Hepatocyte (in vitro differentiated cells): Measurements from ENCODE around the gene UBTD1. TPM values are rescaled to one million over a fixed set of nuclear protein-coding genes. Genes with fewer than 3 reads are reported as not detected.
"Not testable (repeated sequence)": the region's sequence is repeated elsewhere in the genome, so short reads cannot be mapped to it uniquely, and the experiment has no call there.

Experiments used
- DNase-seq: peaks from one replicate; pipeline ENCODE4 v3.0.0-alpha.2; 2016; ENCODE audit warnings: low spot score
- H2AFZ ChIP-seq: fragments of 200-600 bp; sonication (generic); 2 replicates; pipeline ENCODE4 v1.6.0; 2016; ENCODE audit warnings: antibody characterized with exemption, mild to moderate bottlenecking
- H3K27ac ChIP-seq: fragments of 200-600 bp; sonication (generic); 2 replicates; pipeline ENCODE4 v1.5.1; 2016; ENCODE audit warnings: mild to moderate bottlenecking
- H3K27me3 ChIP-seq: fragments of 200-600 bp; sonication (generic); 2 replicates; pipeline ENCODE4 v1.6.1; 2016
- H3K36me3 ChIP-seq: fragments of 200-600 bp; sonication (generic); replicated peaks from 2 replicates; pipeline ENCODE4 v1.5.1; 2016; ENCODE audit warnings: low read depth; ENCODE audit not compliant: insufficient read depth
- H3K4me1 ChIP-seq: fragments of 200-600 bp; sonication (generic); 2 replicates; pipeline ENCODE4 v1.5.1; 2016; ENCODE audit warnings: mild to moderate bottlenecking, moderate library complexity; ENCODE audit not compliant: insufficient read depth
- H3K4me2 ChIP-seq: fragments of 200-600 bp; sonication (generic); 2 replicates; pipeline ENCODE4 v1.6.0; 2016
- H3K4me3 ChIP-seq: fragments of 200-600 bp; sonication (generic); 2 replicates; pipeline ENCODE4 v1.5.1; 2016; ENCODE audit warnings: mild to moderate bottlenecking
- H3K79me2 ChIP-seq: fragments of 200-600 bp; sonication (generic); 2 replicates; pipeline ENCODE4 v1.6.0; 2017; ENCODE audit warnings: mild to moderate bottlenecking
- H3K9me2 ChIP-seq: fragments of 200-600 bp; sonication (generic); replicated peaks from 2 replicates; pipeline ENCODE4 v1.6.0; 2017; ENCODE audit warnings: mild to moderate bottlenecking; ENCODE audit not compliant: insufficient read depth
- H3K9me3 ChIP-seq: fragments of 200-600 bp; sonication (generic); 2 replicates; pipeline ENCODE4 v1.5.1; 2016; ENCODE audit warnings: low read depth, mild to moderate bottlenecking
- H4K20me1 ChIP-seq: fragments of 200-600 bp; sonication (generic); 2 replicates; pipeline ENCODE4 v1.6.0; 2016; ENCODE audit warnings: mild to moderate bottlenecking; ENCODE audit not compliant: insufficient read depth, poor library complexity, severe bottlenecking
- EZH2 ChIP-seq: fragments of 200-600 bp; sonication (generic); IDR thresholded peaks from 2 replicates; pipeline ENCODE4 v1.6.1; 2016; ENCODE audit warnings: antibody characterized with exemption, mild to moderate bottlenecking, borderline replicate concordance
- EZH2phosphoT487 ChIP-seq: fragments of 200-600 bp; sonication (generic); IDR thresholded peaks from one replicate; pipeline ENCODE4 v1.6.1; 2018; ENCODE audit warnings: antibody characterized with exemption, mild to moderate bottlenecking, low read depth, moderate library complexity; ENCODE audit not compliant: unreplicated experiment, severe bottlenecking
- WGBS: methylation state at CpG from one replicate; pipeline ENCODE4 v1.1.6; 2016; ENCODE audit warnings: low lambda C conversion rate; ENCODE audit errors: missing lambda C conversion rate; 5-methylcytosine and 5-hydroxymethylcytosine counted together
- polyA plus RNA-seq: library from polyadenylated mRNA; unstranded; fragments of >200 nt; fragmentation: Nextera tagmentation; extraction: Ambion mirVana; gene quantifications from 2 replicates; pipeline ENCODE4 v1.2.1, GENCODE V29; 2016
- total RNA-seq: library from RNA; depleted of rRNA; stranded (reverse); fragments of >200 nt; gene quantifications from 2 replicates; pipeline ENCODE4 v1.2.3, GENCODE V29; 2014
- TF ChIP-seq, protein P1 (sequence below): fragments of 200-600 bp; sonication (generic); IDR thresholded peaks from 2 replicates; pipeline ENCODE4 v1.5.1; 2016; ENCODE audit warnings: antibody characterized with exemption, mild to moderate bottlenecking; ENCODE audit not compliant: poor library complexity

Gene UBTD1
- total and polyA plus RNA-seq, 2 experiments from 2014 or later: 12.8 to 37.0 TPM

DNA sequence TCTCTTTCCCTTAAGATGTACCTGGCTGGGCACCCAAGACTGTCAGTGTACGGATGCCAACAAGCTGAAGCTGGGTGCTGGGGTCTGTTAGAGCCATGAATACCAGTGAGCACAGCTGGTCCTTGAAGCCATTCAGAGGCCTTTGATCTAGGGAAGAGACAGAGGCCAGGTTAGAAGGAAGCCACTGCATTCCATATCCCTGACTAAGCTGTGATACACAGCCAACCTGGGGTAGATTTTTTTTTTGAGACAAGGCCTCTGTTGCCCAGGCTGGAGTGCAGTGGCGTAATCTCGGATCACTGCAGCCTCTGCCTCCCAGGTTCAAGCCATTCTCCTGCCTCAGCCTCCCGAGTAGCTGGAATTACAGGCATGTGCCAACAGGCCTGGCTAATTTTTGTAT, 32.0 kb upstream of the UBTD1 start:
- Histone ChIP-seq H2AFZ (no peak overlapping the region), H3K79me2 (no peaks in the 10 kb centered on the region), H3K4me2 (no peak overlapping the region), H4K20me1 (no peaks in the 10 kb centered on the region), H3K27me3 (no peaks in the 10 kb centered on the region), H3K27ac (no peak overlapping the region), H3K4me1 (peaks cover 7% of the 10 kb centered on the region), H3K36me3 (no peaks in the 10 kb centered on the region), H3K9me3 (no peaks in the 10 kb centered on the region), H3K4me3 (no peak overlapping the region), H3K9me2 (no peaks in the 10 kb centered on the region)
- WGBS: 88% methylated on average over 4 of the region's 4 CpGs
- DNase-seq: no peak
- no peak for TF ChIP-seq EZH2phosphoT487
- TF ChIP-seq EZH2: no peak
- TF ChIP-seq, protein P1, sequence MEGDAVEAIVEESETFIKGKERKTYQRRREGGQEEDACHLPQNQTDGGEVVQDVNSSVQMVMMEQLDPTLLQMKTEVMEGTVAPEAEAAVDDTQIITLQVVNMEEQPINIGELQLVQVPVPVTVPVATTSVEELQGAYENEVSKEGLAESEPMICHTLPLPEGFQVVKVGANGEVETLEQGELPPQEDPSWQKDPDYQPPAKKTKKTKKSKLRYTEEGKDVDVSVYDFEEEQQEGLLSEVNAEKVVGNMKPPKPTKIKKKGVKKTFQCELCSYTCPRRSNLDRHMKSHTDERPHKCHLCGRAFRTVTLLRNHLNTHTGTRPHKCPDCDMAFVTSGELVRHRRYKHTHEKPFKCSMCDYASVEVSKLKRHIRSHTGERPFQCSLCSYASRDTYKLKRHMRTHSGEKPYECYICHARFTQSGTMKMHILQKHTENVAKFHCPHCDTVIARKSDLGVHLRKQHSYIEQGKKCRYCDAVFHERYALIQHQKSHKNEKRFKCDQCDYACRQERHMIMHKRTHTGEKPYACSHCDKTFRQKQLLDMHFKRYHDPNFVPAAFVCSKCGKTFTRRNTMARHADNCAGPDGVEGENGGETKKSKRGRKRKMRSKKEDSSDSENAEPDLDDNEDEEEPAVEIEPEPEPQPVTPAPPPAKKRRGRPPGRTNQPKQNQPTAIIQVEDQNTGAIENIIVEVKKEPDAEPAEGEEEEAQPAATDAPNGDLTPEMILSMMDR: no peak

DNA sequence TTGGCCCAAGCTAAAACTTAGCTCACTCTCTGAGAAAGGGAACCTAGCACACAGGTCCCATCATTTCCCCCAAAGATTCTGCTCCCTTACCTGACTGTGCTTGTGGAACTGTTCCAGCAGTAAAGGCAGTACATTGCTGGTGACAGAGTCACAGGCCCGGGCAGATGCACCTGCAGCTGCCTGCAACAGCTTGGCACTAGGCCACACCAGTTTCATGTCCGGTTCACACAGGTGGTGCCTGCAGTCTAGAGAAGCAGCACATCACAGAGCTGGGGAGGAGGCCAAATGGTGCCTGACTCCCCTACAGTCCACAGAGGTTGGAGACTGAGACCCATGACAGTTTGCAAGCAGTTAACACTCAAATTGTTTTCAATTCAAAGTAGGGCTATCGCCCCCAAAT, 30.6 kb upstream of the UBTD1 start:
- no peak for TF ChIP-seq EZH2
- TF ChIP-seq, protein P1: no peak
- no peak for TF ChIP-seq EZH2phosphoT487
- H3K9me3 ChIP-seq: no peaks in the 10 kb centered on the region
- DNase-seq: no peak
- no peaks in the 10 kb centered on the region for H4K20me1 ChIP-seq
- H2AFZ ChIP-seq: no peak overlapping the region
- H3K4me1 ChIP-seq: peaks cover 7% of the 10 kb centered on the region
- H3K27me3 ChIP-seq: no peaks in the 10 kb centered on the region
- WGBS: 97% methylated on average over 3 of the region's 3 CpGs
- H3K4me2 ChIP-seq: no peak overlapping the region
- no peak overlapping the region for H3K27ac ChIP-seq
- no peaks in the 10 kb centered on the region for H3K36me3 ChIP-seq
- H3K79me2 ChIP-seq: no peaks in the 10 kb centered on the region
- no peaks in the 10 kb centered on the region for H3K9me2 ChIP-seq
- H3K4me3 ChIP-seq: no peak overlapping the region

DNA sequence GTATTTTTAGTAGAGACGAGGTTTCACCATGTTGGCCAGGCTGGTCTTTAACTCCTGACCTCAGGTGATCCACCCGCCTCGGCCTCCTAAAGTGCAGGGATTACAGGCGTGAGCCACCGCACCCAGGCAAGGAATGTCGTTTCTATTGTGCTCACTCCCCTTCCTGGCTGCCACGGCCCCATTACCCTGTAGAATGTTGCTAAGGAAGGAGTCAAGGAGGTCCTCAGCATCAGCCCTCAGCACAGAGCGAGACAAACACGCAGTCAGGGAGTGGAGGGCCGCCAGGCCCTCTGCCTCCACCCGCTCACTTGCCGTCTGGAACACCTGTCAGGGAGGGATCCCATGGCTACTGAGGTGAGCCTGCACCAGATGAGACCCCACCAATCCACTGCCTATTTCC, 29.9 kb upstream of the UBTD1 start:
- H3K9me3 ChIP-seq: not testable (repeated sequence)
- 90% methylated on average over 12 of the region's 12 CpGs for WGBS

DNA sequence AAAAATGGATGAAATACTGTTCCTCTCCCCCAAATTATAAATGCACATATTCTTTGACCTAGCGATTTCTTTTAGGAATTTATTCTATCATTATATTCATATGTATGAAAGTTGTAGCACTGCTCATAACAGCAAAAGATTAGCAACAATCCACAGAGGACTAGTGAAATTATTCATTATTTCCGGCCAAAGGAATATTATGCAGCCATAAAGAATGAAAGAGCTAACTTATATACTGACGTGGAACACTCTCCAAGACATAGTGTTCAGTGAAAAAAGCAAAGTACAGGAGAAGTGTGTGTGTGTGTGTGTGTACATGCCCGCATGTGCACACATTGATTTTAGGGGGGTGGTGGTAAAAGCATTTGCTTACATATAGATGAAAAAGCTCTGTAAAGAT, 23.8 kb upstream of the UBTD1 start:
- 96% methylated on average over 4 of the region's 4 CpGs for WGBS
- TF ChIP-seq EZH2 (no peak), EZH2phosphoT487 (no peak)
- TF ChIP-seq, protein P1: no peak
- Histone ChIP-seq H3K79me2 (no peaks in the 10 kb centered on the region), H3K27ac (no peak overlapping the region), H3K4me1 (no peaks in the 10 kb centered on the region), H3K4me2 (no peak overlapping the region), H3K27me3 (no peaks in the 10 kb centered on the region), H3K36me3 (no peaks in the 10 kb centered on the region), H2AFZ (no peak overlapping the region), H3K4me3 (no peak overlapping the region), H3K9me2 (no peaks in the 10 kb centered on the region), H3K9me3 (no peaks in the 10 kb centered on the region), H4K20me1 (no peaks in the 10 kb centered on the region)
- no peak for DNase-seq

More for the DNA sequence above, 29.9 kb upstream of the UBTD1 start:
- not testable (repeated sequence) for H3K4me2 ChIP-seq, H3K4me1 ChIP-seq, H3K4me3 ChIP-seq, H3K79me2 ChIP-seq, H4K20me1 ChIP-seq, H3K36me3 ChIP-seq, DNase-seq, H2AFZ ChIP-seq, H3K9me2 ChIP-seq, H3K27ac ChIP-seq, H3K27me3 ChIP-seq
